ENCODE data around the gene SLC39A11. TPM values are rescaled to one million over a fixed set of nuclear protein-coding genes. Genes with fewer than 3 reads are reported as not detected.

SLC39A11 gene
- total and polyA plus RNA-seq, 4 donors: 18.9 to 44.9 (median 28.2) TPM

- H3K9me3 ChIP-seq (ENCODE audit: control insufficient read depth in 4 of 4, low read length in 3 of 4): no peaks in the 10 kb centered on the region
- H3K36me3 ChIP-seq (ENCODE audit: control insufficient read depth in 4 of 4, insufficient read depth in 3 of 4, low read depth in 1 of 4, low read length in 3 of 4): no peaks in the 10 kb centered on the region
- H3K27me3 ChIP-seq (ENCODE audit: control insufficient read depth in 4 of 4, insufficient read depth in 4 of 4, low read length in 3 of 4): no peaks in the 10 kb centered on the region
- DNase-seq (ENCODE audit: low spot score): no peak
- no peak for TF ChIP-seq ATF3 (IDR thresholded peaks at IDR 0.05)
- TF ChIP-seq FOXA1 (IDR thresholded peaks at IDR 0.05): no peak
- TF ChIP-seq EGR1 (IDR thresholded peaks at IDR 0.05; ENCODE audit: low read depth in 2 of 2): no peak
- no peak for TF ChIP-seq YY1 (IDR thresholded peaks at IDR 0.05)
- TF ChIP-seq RAD21 (IDR thresholded peaks at IDR 0.05): no peak
- no peak for TF ChIP-seq JUND (IDR thresholded peaks at IDR 0.05)
- no peak for TF ChIP-seq SP1 (IDR thresholded peaks at IDR 0.05)
- TF ChIP-seq RXRA (IDR thresholded peaks at IDR 0.05): no peak
- no peak for TF ChIP-seq REST (IDR thresholded peaks at IDR 0.05)
- TF ChIP-seq FOXA2 (IDR thresholded peaks at IDR 0.05): no peak
- TF ChIP-seq, protein P1, sequence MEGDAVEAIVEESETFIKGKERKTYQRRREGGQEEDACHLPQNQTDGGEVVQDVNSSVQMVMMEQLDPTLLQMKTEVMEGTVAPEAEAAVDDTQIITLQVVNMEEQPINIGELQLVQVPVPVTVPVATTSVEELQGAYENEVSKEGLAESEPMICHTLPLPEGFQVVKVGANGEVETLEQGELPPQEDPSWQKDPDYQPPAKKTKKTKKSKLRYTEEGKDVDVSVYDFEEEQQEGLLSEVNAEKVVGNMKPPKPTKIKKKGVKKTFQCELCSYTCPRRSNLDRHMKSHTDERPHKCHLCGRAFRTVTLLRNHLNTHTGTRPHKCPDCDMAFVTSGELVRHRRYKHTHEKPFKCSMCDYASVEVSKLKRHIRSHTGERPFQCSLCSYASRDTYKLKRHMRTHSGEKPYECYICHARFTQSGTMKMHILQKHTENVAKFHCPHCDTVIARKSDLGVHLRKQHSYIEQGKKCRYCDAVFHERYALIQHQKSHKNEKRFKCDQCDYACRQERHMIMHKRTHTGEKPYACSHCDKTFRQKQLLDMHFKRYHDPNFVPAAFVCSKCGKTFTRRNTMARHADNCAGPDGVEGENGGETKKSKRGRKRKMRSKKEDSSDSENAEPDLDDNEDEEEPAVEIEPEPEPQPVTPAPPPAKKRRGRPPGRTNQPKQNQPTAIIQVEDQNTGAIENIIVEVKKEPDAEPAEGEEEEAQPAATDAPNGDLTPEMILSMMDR (IDR thresholded peaks at IDR 0.05; ENCODE audit: low read depth, low read length, missing input control): no peak
- TF ChIP-seq NR2F2 (IDR thresholded peaks at IDR 0.05): no peak
- no peak for TF ChIP-seq HNF4A (conservative IDR thresholded peaks at IDR 0.05)
- TF ChIP-seq, protein P2, sequence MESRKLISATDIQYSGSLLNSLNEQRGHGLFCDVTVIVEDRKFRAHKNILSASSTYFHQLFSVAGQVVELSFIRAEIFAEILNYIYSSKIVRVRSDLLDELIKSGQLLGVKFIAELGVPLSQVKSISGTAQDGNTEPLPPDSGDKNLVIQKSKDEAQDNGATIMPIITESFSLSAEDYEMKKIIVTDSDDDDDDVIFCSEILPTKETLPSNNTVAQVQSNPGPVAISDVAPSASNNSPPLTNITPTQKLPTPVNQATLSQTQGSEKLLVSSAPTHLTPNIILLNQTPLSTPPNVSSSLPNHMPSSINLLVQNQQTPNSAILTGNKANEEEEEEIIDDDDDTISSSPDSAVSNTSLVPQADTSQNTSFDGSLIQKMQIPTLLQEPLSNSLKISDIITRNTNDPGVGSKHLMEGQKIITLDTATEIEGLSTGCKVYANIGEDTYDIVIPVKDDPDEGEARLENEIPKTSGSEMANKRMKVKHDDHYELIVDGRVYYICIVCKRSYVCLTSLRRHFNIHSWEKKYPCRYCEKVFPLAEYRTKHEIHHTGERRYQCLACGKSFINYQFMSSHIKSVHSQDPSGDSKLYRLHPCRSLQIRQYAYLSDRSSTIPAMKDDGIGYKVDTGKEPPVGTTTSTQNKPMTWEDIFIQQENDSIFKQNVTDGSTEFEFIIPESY (IDR thresholded peaks at IDR 0.05): no peak
- no peak for TF ChIP-seq HNF4G (IDR thresholded peaks at IDR 0.05)
- TF ChIP-seq GABPA (IDR thresholded peaks at IDR 0.05 in 1 of 2, conservative IDR thresholded peaks at IDR 0.05 in 1 of 2): no peak
- TF ChIP-seq, protein P3, sequence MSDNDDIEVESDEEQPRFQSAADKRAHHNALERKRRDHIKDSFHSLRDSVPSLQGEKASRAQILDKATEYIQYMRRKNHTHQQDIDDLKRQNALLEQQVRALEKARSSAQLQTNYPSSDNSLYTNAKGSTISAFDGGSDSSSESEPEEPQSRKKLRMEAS (IDR thresholded peaks at IDR 0.05): no peak
- no peaks in the 10 kb centered on the region for H3K4me1 ChIP-seq (ENCODE audit: control insufficient read depth in 4 of 4, insufficient read depth in 4 of 4, low read length in 3 of 4)
- no peak overlapping the region for H3K27ac ChIP-seq (ENCODE audit: low read depth in 1 of 2, low read length in 2 of 2)
- no peak overlapping the region for H3K9ac ChIP-seq (ENCODE audit: low read depth in 1 of 2, low read length in 2 of 2)
- H3K4me3 ChIP-seq (ENCODE audit: low read depth in 1 of 3, low read length in 3 of 3): no peak overlapping the region
- 86% methylated on average over 6 of the region's 6 CpGs for WGBS
Measured at GRCh38 chr17:73111386-73111785, 18.9 kb upstream of the SLC39A11 start.

DNA sequence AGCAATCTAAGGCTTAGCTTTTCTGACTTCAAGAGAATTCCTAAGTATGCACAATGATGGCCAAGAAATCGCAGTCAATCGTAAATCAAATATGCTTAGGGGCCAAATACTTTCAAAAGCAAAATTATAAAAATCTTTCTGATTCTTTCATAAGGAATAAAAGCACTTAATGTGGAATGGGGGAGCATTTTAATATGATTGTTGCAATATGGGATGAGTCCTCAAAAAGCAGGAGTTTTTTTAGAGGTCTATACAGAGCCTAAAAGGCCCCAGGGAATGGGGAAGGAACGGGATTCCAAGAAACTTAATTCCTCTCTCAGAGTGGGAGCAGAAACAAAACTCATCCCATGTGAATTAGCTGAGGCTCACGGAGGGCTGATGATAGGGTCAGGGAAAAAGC lies 14.7 kb upstream of the SLC39A11 start:
- 92% methylated on average over 4 of the region's 4 CpGs for WGBS
- no peaks in the 10 kb centered on the region for H3K36me3 ChIP-seq (ENCODE audit: control insufficient read depth in 4 of 4, insufficient read depth in 3 of 4, low read depth in 1 of 4, low read length in 3 of 4)
- no peak overlapping the region for H3K9ac ChIP-seq (ENCODE audit: low read depth in 1 of 2, low read length in 2 of 2)
- H3K4me1 ChIP-seq (ENCODE audit: control insufficient read depth in 4 of 4, insufficient read depth in 4 of 4, low read length in 3 of 4): no peaks in the 10 kb centered on the region
- H3K27me3 ChIP-seq (ENCODE audit: control insufficient read depth in 4 of 4, insufficient read depth in 4 of 4, low read length in 3 of 4): no peaks in the 10 kb centered on the region
- no peak overlapping the region for H3K27ac ChIP-seq (ENCODE audit: low read depth in 1 of 2, low read length in 2 of 2)
- no peak overlapping the region for H3K4me3 ChIP-seq (ENCODE audit: low read depth in 1 of 3, low read length in 3 of 3)
- DNase-seq (ENCODE audit: low spot score): no peak
- H3K9me3 ChIP-seq (ENCODE audit: control insufficient read depth in 4 of 4, low read length in 3 of 4): no peaks in the 10 kb centered on the region
- TF ChIP-seq EGR1 (IDR thresholded peaks at IDR 0.05; ENCODE audit: low read depth in 2 of 2) (no peak), YY1 (IDR thresholded peaks at IDR 0.05) (no peak), HNF4A (conservative IDR thresholded peaks at IDR 0.05) (no peak), TAF1 (conservative IDR thresholded peaks at IDR 0.05) (no peak), GABPA (IDR thresholded peaks at IDR 0.05 in 1 of 2, conservative IDR thresholded peaks at IDR 0.05 in 1 of 2) (no peak), REST (IDR thresholded peaks at IDR 0.05) (no peak), ATF3 (IDR thresholded peaks at IDR 0.05) (no peak)
- TF ChIP-seq, protein P1 (IDR thresholded peaks at IDR 0.05; ENCODE audit: low read depth, low read length, missing input control): no peak
